ENCODE measurements around the gene PAX8.

Gene PAX8

GRCh38 chr2:113266431-113266830, 12.3 kb downstream of the PAX8 start:
- DNase-seq (ENCODE audit: low read depth in 2 of 2) = no peak

GRCh38 chr2:113264713-113265403, 13.9 kb downstream of the PAX8 start:
- no peak for DNase-seq (ENCODE audit: low read depth in 2 of 2)

GRCh38 chr2:113263546-113263945, 15.2 kb downstream of the PAX8 start:
- no peak for DNase-seq (ENCODE audit: low read depth in 2 of 2)

GRCh38 chr2:113260991-113261390, 17.7 kb downstream of the PAX8 start:
- DNase-seq (ENCODE audit: low read depth in 2 of 2) = no peak

- no peak for DNase-seq (ENCODE audit: low read depth in 2 of 2)
These were observed 20.1 kb downstream of the PAX8 start for GRCh38 chr2:113258471-113259147.

- DNase-seq (ENCODE audit: low read depth in 2 of 2) = no peak
These were observed 21.0 kb downstream of the PAX8 start for GRCh38 chr2:113257516-113258264.

GRCh38 chr2:113255140-113256070, 23.3 kb downstream of the PAX8 start:
- DNase-seq (ENCODE audit: low read depth in 2 of 2) = no peak

- no peak for DNase-seq (ENCODE audit: low read depth in 2 of 2)
These were observed 25.3 kb downstream of the PAX8 start for GRCh38 chr2:113253453-113253852.

GRCh38 chr2:113252047-113252590, 26.6 kb downstream of the PAX8 start:
- DNase-seq (ENCODE audit: low read depth in 2 of 2) = no peak

- no peak for DNase-seq (ENCODE audit: low read depth in 2 of 2)
These were observed 27.6 kb downstream of the PAX8 start for GRCh38 chr2:113251118-113251517.

- DNase-seq (ENCODE audit: low read depth in 2 of 2) = peak; percentile 48 to 56
These were observed 29.5 kb downstream of the PAX8 start for GRCh38 chr2:113248997-113249770.

- no peak for DNase-seq (ENCODE audit: low read depth in 2 of 2)
These were observed 32.1 kb downstream of the PAX8 start for GRCh38 chr2:113246606-113247005.

GRCh38 chr2:113245276-113245711, 33.4 kb downstream of the PAX8 start:
- DNase-seq (ENCODE audit: low read depth in 2 of 2) = no peak

- DNase-seq (ENCODE audit: low read depth in 2 of 2) = no peak
These were observed 36.4 kb downstream of the PAX8 start for GRCh38 chr2:113242327-113242726.

- DNase-seq (ENCODE audit: low read depth in 2 of 2) = no peak
These were observed 37.5 kb downstream of the PAX8 start for GRCh38 chr2:113240915-113241911.

- DNase-seq (ENCODE audit: low read depth in 2 of 2) = no peak
These were observed 38.4 kb downstream of the PAX8 start for GRCh38 chr2:113240150-113240914.

- no peak for DNase-seq (ENCODE audit: low read depth in 2 of 2)
These were observed 39.6 kb downstream of the PAX8 start for GRCh38 chr2:113238871-113239839.

All from stimulated activated CD8-positive, alpha-beta memory T cell treated with anti-CD3 and anti-CD28 coated beads, Interleukin-7, amount 100 ng/mL, for 1 hour (primary cell).